ENCODE results near the gene SYTL1.

The SYTL1 gene

GRCh38 chr1:27318136-27318535 lies 23.7 kb upstream of the SYTL1 start:
- no peak for DNase-seq (ENCODE audit: low spot score)

- DNase-seq (ENCODE audit: low spot score), result no peak
Measured at GRCh38 chr1:27318596-27318995, 23.2 kb upstream of the SYTL1 start.

GRCh38 chr1:27321813-27322568 lies 19.8 kb upstream of the SYTL1 start, which contains the start of gene TMEM222:
TSS of gene TMEM222 (plus strand) at chr1:27322163. CDS start at chr1:27322198, 35 bp downstream.
- peak; percentile 99 for DNase-seq (ENCODE audit: low spot score)

GRCh38 chr1:27322569-27323240 lies 19.1 kb upstream of the SYTL1 start:
- no peak for DNase-seq (ENCODE audit: low spot score)

- DNase-seq (ENCODE audit: low spot score), result no peak
Measured at GRCh38 chr1:27325286-27325685, 16.5 kb upstream of the SYTL1 start.

GRCh38 chr1:27327964-27328363 lies 13.9 kb upstream of the SYTL1 start:
- DNase-seq (ENCODE audit: low spot score), result no peak

- DNase-seq (ENCODE audit: low spot score), result no peak
Measured at GRCh38 chr1:27330786-27331185, 11.0 kb upstream of the SYTL1 start.

GRCh38 chr1:27331426-27331825 lies 10.4 kb upstream of the SYTL1 start:
- DNase-seq (ENCODE audit: low spot score), result no peak

GRCh38 chr1:27331922-27332321 lies 9.9 kb upstream of the SYTL1 start:
- no peak for DNase-seq (ENCODE audit: low spot score)

- peak; percentile 94 for DNase-seq (ENCODE audit: low spot score)
Measured at GRCh38 chr1:27332536-27333281, 9.1 kb upstream of the SYTL1 start.

GRCh38 chr1:27333717-27334279 lies 8.0 kb upstream of the SYTL1 start:
- DNase-seq (ENCODE audit: low spot score), result no peak

- no peak for DNase-seq (ENCODE audit: low spot score)
Measured at GRCh38 chr1:27335506-27336422, 6.1 kb upstream of the SYTL1 start.

- DNase-seq (ENCODE audit: low spot score), result no peak
Measured at GRCh38 chr1:27336756-27337155, 5.1 kb upstream of the SYTL1 start.

GRCh38 chr1:27338751-27339150 lies 3.1 kb upstream of the SYTL1 start:
- no peak for DNase-seq (ENCODE audit: low spot score)

- DNase-seq (ENCODE audit: low spot score), result no peak
Measured at GRCh38 chr1:27339213-27339612, 2.6 kb upstream of the SYTL1 start.

GRCh38 chr1:27342391-27342777 lies 562 bp downstream of the SYTL1 start:
- DNase-seq (ENCODE audit: low spot score), result no peak

GRCh38 chr1:27342778-27343638 lies 1.2 kb downstream of the SYTL1 start:
- peak; percentile 55 for DNase-seq (ENCODE audit: low spot score)

- no peak for DNase-seq (ENCODE audit: low spot score)
Measured at GRCh38 chr1:27343639-27344025, 1.8 kb downstream of the SYTL1 start.

GRCh38 chr1:27345272-27345671 lies 3.5 kb downstream of the SYTL1 start:
- DNase-seq (ENCODE audit: low spot score), result no peak

GRCh38 chr1:27346357-27346756 lies 4.5 kb downstream of the SYTL1 start:
- DNase-seq (ENCODE audit: low spot score), result no peak

Data from iPS-NIHi11 (cell line).